NCI-H526 treated with DMSO at 0.1 percent for 48 hours (cell line): ENCODE data around the gene FOXN4.

ENCODE experiments used
- DNase-seq: peaks from one replicate; lab custom pipeline; 2025; lab: John Stamatoyannopoulos, UW

The FOXN4 gene

GRCh38 chr12:109305547-109305946 is 3.5 kb downstream of the FOXN4 start:
- no peak for DNase-seq

- peak; percentile 64 for DNase-seq
Measured at GRCh38 chr12:109304485-109304884, 4.6 kb downstream of the FOXN4 start.

DNA sequence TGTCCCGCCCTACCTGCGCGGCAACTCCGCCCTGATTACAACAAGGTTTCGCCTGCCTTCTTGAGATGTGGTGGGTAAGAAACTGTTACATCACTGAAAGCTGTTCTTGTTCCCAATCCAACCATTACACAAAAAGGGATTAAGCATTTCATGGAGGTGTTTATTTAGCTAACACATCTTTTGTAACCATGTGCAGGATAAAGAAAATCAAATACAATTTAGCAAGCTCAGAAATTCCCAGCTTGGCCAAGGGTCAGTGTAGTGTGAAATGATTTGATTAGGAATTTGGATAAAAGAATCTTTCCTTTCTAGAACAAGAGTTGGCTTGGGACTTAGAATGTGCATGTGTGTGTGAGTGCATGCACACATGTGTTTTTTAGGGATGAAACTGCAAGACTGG is 6.3 kb downstream of the FOXN4 start:
- DNase-seq = no peak

- no peak for DNase-seq
Measured at GRCh38 chr12:109302358-109302757, 6.7 kb downstream of the FOXN4 start.

DNA sequence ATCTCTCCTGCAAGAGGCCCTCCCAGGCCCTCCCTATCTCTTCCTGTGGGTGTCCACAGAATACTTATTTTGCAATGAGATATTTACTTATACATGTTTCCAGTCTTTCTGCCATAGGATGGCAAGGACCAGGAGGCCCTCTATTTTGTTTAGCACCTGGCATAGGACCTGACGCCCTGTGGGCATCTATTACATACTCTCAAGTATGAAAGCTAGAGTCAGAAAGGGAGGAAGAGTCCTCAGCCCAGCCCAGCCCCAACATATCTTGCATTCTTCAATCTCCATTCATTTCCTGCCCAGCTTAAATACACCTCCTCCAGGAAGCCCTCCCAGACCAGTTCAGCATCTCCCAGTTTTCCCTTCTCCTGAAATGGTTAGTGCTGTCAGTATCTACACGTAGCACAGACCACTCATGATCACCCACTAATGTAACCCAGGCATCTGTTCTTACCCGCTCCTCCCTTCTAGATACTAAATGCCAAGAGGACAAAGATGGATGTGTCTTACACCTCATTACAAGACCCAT is 7.4 kb downstream of the FOXN4 start:
- DNase-seq = no peak

DNA sequence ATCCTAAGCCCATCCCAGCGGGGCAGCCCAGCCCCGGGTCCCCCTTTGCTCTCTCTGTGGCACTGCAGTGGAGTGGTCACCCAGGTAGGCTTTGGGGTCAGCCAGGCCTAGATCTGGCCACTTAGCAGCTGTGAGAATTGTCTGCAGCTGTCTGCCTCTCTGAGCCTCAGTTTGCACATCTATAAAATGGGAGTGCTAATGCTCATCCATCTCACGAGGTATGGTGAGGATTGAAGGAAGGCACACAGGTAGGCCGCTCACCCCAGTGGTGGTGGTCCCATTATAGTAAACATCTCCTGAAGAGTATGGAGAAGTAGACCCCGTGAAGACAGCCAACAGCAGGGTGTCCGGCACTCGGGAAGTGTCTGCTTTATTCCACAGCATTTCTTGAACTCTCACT is 9.2 kb downstream of the FOXN4 start:
- DNase-seq = no peak

GRCh38 chr12:109296431-109296830 is 12.7 kb downstream of the FOXN4 start:
- no peak for DNase-seq

GRCh38 chr12:109295764-109296425 is 13.2 kb downstream of the FOXN4 start:
- DNase-seq = no peak

- no peak for DNase-seq
Measured at GRCh38 chr12:109294286-109294796, 14.7 kb downstream of the FOXN4 start.

GRCh38 chr12:109293106-109293505 is 16.0 kb downstream of the FOXN4 start:
- no peak for DNase-seq

DNA sequence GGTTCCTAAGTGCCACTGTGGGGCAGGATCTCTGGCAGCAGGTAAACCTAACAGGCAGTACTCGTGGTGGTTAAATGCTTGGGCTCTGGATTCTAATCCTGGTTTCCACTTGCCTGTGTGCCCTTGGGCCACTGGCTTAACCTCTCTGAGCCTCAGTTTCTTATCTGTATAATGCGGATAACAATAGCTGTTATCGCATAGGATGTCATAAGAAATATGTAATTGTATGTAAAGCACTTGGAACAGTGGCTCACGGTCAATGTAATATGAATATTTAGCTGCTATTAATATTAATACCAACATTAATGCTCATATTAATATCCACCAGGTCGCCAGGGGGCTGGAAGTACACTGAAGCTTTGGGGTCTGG is 16.8 kb downstream of the FOXN4 start:
- no peak for DNase-seq

DNA sequence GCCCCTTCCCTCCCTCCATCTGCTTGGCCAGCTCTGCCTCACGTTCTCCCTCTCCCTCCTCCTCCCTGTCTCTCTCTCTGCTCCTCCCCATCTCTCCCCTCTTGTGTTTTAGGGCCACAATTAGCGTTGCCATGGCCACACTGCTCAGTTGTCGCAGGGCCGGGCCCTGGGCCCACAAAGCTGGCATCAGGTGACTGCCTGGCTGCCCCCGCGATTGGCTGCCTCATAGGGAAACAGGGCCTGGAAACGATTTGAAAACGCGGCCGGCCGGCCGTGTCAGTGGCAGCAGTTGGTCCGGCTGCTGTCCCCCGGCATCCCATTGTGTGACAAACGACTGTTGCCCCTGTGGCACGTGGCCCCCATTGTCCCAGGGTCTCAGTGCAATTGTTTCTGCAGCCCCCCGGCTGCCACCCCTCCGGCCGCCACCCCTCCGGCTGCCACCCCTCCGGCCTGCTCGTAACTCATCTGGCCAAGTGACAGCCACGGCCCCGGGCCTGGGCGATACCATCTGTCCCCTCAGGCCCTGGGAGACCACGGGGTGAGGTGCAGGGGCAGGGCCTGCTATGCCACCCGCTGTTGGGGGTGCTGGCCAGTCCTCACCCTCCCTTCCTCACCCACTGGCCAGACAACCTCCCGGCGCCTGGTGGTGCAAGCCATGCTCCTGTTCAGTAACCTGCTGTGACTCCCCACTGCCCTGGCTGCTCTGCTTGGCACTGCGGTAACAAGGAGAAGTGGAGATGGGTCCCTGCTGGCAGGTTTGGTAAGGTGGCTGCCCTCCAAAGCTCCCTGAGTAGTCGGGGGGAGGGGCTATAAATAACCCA is 17.4 kb downstream of the FOXN4 start:
- DNase-seq = peak; percentile 78

- DNase-seq = no peak
Measured at GRCh38 chr12:109291117-109291516, 18.0 kb downstream of the FOXN4 start.

- no peak for DNase-seq
Measured at GRCh38 chr12:109290061-109290460, 19.0 kb downstream of the FOXN4 start.

DNA sequence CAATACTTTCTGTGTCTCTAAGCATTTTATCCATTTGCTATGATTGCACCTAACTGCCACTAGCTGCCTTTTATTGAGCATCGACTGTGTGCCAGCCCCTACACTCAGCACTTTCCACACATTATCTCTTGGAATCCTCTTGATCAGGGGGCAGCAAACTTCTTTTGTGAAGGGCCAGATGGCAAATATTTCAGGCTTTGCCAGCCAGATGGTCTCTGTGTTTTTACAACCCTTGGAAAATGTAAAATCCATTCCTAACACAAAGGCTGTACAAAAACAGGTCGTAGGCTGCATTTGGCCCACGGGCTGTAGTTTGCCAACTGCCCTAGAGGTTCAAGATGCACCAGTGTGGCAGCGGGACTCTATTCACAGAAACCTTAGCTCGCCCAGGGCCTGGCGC is 19.5 kb downstream of the FOXN4 start:
- no peak for DNase-seq

DNA sequence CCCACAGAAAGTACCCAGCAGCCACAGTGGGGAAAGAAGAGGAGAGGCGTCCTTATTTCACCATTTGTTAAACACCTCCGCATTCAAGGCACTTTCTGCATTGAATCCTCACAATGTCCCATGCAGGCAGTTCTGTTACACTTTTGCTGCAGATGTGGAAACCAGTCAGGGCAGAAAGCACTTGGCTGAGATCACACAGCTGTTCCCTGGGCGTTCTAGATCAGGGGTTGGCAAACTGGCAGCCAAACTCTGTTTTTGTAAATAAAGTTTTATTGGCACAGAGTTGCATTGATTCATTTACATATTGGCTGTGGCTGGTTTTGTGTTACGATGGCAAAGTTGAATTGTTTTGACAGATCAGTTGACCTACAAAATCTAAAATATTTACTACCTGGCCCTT is 20.1 kb downstream of the FOXN4 start:
- DNase-seq = no peak

DNA sequence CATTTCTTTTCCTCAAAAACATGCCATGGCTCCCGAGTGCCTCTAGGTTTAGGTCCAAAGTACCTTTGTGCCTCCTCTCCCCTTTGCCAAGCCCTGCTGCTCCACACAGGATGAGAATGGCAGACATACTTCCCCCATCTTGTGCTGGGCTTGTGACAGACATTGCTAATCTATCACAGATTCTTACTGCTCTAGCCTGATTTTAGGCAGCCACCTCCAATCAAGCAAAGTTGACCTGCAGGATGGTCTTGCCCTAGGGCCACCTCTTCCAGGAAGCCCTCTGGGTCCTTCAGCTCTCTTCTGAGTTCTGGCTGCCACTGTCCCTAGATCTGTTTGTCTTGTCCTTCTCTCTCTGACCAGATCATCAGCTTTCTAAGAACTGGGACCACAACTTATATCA is 20.5 kb downstream of the FOXN4 start:
- no peak for DNase-seq

DNA sequence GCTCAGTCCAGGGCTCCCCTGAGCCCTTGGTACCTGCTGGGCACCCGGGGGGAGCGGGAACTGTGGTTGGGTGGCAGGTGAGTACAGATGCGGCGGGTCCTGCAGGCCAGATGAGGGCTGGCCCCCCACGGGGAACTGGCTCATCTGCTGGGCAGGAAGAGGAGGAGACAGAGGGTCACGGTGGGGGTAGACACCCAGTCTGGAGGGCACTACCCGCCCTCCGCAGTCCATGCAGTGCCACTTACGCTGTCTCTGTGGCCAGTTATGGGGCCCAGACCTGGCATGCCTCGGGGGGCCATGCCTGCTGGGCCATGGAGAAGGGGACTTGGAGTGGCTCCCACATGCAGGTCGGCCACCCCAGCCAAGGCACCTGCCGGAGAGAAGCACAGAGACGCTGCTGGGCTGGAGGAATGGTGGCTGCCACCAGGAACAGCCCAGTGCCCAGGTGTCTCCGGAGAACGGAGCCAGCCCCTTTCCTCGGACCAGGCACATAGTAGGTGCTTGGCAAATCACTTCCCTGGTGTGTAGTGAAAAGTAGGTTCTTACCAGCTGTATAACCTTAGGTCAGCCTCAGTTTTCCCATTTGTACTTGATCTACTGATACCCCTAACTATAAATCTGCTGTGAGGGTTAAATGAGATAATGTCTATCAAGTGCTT is 21.1 kb downstream of the FOXN4 start:
- DNase-seq = no peak

GRCh38 chr12:109287181-109287580 is 21.9 kb downstream of the FOXN4 start:
- DNase-seq = no peak

- no peak for DNase-seq
Measured at GRCh38 chr12:109286652-109287051, 22.4 kb downstream of the FOXN4 start.

GRCh38 chr12:109286252-109286651 is 22.8 kb downstream of the FOXN4 start:
- no peak for DNase-seq

- no peak for DNase-seq
Measured at GRCh38 chr12:109284392-109284791, 24.7 kb downstream of the FOXN4 start.

- no peak for DNase-seq
Measured at GRCh38 chr12:109281452-109281851, 27.6 kb downstream of the FOXN4 start.
